Panc1 (cell line): Measurements from ENCODE around the gene FAS.

Experiments
- CTCF ChIP-seq: fragments of 450-650 bp; IDR thresholded peaks from 2 replicates; pipeline ENCODE4 v1.5.1; 2017; ENCODE audit warnings: mild to moderate bottlenecking
- SIN3A ChIP-seq: IDR thresholded peaks from 2 replicates; pipeline ENCODE4 v1.6.1; 2012; ENCODE audit warnings: low read depth, mild to moderate bottlenecking, low read length, moderate library complexity, borderline replicate concordance; ENCODE audit not compliant: insufficient read depth

- TF ChIP-seq SIN3A (no peak), CTCF (0 out of 2 replicates have a peak, but pooled peaks have one; percentile 3)
Measured at GRCh38 chr10:89055159-89055558, 64.6 kb downstream of the FAS start.
